Activated CD4-positive, alpha-beta T cell treated with anti-CD3 and anti-CD28 coated beads for 1 hour (primary cell): Measurements from ENCODE around the gene RARRES2.
A peak's percentile ranks its signal among the peaks of the same experiment; 100 is the strongest.
"Not testable (repeated sequence)": the region's sequence is repeated elsewhere in the genome, so short reads cannot be mapped to it uniquely, and the experiment has no call there.

Source experiments
- DNase-seq: peaks from one replicate; pipeline ENCODE4 v3.0.0-alpha.2; 2020

The RARRES2 gene

DNA sequence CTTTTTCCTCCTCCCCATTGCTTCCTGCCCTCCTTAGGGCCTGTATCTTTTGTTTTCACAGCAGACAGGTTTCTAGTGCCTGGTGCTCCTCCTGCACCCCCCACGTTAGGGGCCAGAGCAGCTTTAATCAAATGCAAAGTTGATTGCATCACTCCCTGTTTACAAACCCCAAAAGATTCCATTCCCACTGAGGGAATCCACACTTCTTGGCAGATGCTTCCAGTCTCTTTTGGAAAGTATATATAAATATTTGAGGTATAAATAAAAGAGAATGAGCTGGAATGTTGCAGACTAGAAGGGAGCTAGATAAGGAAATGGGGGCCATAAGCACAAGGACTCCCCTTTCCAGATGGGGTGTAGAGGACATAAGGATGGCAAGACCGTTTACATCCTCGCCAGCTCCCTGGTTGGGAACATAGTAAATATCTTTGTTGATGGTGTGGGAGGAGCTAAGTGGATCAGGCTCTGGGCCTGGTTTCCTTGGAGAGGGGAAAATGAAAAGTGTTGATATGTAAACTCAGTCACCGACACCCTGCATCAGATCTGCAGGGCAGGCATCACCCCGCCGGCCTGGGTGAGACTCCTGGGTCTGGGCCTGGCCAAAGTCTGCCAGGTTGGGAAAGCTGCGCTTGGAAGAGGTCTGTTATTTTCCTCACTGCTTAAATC, 6.2 kb downstream of the RARRES2 start:
- DNase-seq: no peak

DNA sequence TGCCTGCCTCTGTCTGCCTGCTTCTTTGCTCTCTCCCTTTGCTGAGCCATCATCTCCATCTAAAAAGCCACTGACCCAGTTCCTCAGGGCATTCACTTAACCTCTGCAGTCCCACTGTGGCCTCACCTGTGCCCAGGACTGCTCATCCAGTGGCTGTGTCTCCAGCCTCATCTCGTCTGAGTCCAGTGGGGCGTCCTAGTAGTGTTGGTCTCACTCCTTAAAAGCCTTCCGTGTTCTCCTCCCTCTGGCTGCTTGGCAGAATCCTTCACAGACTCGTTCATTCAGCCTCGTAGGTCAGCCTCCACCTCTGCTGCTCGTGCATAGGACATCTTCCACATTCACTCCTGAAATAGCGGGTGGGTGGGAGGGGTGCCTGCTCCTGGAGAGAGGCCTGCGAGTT, 7.3 kb downstream of the RARRES2 start:
- no peak for DNase-seq

DNA sequence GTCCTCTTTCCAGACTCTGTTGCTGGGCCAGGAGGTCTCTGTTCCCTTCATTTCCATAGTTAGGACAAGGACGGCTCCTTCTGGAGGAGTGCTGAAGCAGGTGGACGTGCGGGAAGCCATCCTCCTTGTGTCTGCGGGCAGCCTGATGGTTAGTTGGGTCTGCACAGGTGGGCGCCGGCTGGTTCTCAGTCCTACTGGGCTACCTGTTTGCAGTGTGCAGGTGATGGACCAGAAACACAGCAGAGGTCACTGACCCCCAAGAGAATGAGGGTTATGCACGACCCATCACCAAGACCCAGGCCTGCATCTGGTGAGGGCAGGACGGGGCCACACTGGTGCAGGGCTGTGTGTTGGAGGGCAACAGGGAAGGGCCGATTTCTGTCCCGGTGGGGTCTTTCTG, 7.8 kb downstream of the RARRES2 start:
- no peak for DNase-seq

DNA sequence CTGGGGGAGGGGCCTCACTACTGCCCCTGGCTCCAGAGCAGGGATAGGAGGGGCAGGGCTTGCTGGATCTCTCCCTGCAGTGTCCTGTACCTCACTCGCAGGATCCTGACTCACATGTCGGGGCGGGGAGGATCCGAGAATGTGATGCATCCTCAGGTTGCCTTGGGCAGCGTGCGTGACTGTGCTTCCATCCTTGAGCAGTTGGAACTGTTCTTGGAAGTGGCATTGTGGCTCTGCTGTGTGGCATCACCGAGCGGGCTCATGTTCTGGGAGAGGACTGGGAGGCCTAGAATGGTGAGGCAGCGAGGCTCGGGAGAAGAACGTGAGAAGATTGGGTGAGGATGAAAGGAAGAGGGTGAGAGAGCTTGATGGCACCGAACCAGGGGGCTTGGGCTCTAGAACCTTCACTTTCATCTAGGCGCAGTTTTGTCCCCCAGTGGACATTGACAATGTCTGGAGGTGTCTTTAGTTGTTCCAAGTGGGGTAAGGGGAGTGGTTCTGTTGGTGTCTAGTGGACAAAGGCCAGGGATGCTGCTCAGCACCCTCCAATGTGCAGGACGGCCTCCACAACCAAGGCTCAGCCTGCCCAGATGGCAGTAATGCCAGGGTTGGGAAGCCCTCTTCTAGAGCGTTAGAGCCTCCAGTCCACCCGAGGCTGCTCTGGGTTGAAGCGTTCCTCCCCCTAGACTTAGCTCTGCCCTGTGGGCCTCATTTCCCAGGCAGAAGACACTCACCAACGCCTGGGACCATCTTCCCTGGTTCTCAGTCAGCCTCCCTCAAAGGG, 8.4 kb downstream of the RARRES2 start:
- no peak for DNase-seq

DNA sequence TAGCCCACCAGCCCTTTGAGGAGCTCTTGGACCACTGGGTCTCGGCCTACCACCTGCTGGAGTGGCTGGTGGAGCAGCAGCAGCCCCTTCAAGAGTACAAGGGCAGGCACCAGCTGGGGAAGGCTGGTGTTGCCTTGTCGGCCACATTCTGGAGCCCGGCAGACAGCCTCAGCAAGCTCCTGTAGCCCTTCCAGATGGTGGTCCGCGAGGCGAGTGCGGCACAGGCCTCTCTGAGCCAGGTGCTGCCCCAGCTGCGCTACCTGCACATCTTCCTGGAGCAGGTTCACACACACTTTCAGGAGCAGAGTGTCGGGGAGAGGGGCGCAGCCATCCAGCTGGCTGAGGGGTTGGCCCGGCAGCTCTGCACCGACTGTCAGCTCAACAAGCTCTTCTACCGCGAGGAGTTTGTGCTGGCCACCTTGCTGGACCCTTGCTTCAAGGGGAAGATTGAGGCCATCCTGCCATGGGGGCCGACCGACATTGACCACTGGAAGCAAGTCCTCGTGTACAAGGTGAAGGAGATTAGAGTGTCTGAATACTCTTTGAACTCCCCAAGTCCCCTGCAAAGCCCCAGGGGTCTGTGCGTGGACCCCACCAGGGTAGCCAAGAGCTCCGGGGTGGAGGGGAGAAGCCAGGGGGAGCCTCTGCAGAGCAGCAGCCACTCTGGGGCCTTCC, 11.1 kb downstream of the RARRES2 start:
- no peak for DNase-seq

DNA sequence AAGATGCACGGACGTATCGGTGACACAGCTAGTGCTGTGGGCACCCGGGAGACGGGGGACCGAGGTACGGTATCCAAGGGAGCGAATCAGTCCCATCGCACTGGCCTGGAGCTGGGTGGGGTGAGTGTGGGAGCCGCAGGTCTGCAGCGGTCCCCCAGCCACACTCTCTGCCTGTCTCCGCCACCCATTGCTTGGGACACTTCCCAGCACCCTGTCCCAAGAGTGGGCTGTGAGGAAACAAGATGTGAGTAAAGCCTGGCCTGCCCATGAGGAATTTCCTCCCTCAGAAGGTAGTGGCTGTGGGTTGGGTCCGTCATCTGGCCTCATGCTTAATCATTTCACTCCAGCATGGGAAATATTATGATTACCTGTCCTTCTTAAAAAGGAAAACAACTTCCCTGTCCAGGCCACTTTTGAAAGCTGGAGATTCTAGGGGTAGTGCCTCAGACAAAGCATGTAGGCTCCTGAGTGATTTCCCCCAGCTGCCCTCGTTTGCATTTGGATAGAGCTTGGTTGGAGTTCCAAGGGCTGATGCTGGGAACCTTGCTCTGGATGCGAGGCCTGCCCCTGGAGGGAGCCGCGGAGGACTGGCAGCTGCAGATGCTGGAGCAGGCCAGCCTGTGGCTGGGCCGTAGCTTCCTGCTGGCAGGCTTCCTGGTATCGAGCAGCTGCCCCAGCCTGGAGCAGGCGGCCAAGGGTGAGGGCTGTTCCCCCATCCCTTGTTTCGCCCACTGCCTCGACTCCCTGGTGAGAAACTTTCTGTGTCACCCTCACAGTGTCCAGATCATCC, 11.9 kb downstream of the RARRES2 start:
- DNase-seq: no peak

DNA sequence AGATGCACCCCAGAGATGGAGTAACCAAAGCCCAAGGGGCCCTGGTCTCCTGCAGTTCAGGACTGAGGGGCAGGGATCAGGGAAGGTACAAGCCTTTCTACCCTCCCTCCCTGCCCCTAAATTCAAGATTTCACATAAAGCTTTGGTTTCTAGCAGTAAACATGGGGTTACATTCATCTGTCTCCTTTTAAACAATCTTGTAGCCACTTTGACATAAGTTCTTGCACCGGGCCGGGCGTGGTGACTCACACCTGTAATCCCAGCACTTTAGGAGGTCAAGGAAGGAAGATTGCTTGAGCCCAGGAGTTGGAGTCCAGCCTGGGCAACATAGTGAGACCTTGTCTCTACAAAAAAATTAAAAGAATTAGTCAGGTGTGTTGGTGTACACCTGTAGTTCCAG, 14.1 kb downstream of the RARRES2 start:
- DNase-seq: no peak

DNA sequence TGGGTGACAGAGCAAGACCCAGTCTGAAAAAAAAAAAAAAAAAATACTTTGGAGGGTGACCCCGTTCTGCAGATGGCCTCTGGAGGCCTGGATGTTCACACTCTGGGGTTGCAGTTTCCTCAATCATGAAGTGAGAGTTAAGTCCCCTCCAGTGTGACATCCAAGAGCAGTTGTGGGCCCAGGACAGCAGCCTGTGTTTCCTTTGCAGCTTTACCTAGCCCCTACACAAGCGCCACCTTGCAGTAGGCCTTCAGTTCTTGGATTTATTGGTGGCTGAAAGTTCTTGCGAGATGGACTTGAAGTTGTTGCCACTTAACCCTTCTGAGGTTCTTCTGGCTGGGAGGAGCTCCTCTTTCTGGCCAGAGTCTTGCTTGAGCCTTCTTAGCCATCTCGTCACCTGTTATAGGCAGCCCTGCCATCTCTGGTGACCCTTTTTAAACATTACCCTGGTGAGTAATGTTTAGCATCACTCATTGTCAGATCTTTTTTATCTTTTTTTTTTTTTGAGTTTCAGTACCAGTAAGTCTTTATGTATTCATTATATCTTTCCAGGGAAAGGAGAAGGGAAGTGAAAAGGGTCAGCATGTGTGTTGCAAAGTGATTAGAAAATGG, 14.7 kb downstream of the RARRES2 start:
- DNase-seq: no peak

DNA sequence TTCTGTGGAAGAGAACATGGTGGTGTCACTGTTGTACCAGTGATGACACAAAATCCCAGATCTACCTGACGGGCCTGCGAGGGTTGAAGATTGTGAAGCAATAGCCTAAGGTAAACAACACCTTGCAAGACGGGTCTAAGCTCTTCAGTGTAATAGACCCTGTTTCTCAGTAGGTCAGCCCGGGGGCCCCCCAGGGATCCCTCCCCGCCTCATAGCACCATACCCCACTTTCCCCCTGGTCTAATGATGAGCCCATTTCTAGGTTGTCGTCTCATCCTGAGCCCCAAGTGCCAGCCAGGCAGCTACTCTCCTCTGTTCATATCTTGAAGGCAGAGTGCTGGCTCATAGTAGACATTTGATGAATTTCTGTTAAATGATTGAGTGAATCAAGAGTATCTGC, 15.5 kb downstream of the RARRES2 start:
- DNase-seq: no peak

DNA sequence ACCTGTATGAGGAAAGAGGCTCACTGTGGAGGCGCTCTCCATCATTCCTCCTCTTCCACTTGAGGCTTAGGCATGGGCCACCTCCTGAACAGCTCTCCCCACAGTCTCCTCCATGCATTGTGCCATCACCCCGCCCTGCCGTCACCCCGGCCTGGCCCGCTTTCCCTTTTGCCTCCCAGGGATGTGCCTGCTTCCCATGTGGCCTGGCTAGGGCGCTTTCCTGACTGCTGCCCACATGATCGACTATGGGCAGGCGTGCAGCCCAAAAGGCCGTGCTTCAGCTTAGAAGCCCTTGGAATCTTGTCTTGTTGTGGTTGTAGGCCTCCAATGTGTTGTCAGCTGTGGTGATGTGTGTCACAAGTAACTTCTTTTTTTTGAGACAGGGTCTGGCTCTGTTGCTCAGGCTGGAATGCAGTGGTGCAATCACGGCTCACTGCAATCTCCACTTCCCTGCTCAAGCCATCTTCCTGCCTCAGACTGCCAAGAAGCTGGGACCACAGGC, 16.3 kb downstream of the RARRES2 start:
- DNase-seq: no peak

DNA sequence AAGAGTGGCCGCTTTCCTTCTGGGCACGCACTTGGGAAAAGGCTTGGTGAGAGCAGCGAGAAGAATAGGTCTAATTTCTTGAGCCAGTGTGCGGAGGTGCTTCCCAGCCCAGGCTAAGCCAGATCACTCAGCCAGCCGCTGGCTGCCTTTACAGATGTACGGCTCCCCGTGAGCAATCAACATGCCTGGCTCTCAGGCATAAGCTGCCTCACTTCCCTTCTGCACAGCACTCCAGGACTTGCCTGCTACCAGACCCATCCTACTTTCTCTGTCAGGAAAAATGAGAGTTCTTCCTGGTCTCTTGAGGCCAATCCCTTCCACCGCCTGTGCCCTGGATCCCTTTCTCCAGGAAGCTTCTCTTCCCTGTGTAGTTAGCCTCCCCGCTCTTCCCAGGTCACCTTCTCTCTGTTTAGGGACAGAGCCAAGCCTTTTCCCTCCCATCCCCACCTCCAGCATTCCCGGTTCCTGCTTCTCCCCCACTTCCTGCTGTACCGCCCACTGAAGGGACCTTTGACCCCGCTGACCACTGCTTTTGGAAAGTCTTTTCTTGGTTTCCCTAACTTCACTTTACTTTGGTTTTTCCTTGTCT, 17.0 kb downstream of the RARRES2 start:
- DNase-seq: no peak

DNA sequence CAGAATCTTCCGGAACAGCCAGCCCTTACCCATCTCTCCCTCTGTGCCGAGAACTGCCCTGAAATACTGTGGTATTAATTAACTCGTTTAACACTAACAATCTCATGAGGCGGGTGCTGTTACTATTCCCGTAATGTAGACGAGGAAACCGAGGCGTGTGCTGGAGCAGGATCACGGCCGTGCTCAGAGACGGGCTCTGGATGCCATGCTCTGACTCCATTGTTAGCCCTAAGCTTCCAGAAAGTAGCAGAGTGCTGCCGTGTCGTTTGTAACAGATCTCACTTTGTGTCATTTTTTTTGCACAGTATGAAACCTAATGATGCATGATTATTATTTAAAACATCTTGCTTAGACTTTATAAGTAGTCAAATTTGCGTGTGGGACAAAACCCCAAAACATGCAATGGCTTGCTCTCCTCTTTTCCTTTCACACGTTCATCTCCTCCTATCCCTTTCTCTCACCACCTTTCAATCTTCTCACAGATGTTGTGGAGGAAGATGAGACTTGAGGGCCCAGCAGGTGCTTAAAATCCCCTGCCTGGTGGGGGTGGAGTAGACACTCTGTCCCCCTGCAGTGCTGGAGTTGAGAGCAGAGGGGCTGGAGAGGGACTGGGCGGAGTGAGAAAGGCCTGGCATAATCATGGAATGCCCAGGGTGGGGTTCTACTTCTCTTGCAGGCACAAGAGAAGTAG, 17.6 kb downstream of the RARRES2 start:
- DNase-seq: no peak

DNA sequence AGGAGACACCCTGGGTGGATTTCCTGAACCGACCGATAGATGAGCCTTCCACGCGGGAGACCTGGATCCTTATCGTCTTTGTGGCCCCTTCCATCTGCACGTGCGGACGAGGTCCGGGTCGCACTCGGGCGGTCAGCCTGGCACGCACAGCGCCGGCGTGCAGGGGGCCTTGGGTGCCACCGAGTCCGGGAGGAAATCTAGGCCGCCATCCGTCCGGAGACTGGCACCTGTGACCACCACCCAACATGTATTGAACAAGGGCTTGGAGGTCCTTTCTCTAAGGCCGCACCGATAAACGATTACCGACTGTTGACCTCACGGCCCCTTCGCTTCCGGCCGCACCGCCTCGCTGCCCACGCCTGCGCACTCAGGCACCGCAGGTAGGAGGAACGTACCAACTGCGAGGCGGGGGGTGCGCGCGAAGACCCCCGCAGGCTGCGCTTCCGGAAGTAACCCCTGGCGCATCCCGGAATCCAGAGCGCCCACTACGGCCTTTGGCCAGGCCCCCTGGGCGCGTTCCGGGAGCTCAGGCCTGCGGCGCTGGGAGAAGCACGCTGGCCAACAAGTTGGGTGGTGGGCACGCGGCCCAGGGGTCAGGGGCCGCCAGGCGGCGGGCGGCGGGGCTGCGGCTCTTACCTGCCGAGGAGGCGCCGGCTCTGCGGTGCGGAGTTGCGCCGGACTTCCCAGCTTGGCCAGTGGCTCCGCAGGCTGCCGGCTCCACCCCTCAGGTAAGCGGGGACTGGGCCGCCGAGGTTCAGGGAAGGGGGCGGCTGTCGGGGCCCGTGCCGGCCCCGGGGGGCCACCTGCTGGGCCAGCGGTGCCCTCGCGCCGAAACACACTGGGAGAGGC, 18.4 kb downstream of the RARRES2 start, which contains the start of the genes ACTR3C and LRRC61:
Gene ACTR3C (minus strand): TSS at position 713 of the 849 bp plus-strand sequence. CDS start 28,249 bp downstream, outside the sequence.
Gene LRRC61 (plus strand): TSS at position 523 of the 849 bp plus-strand sequence. CDS start 13,507 bp downstream, outside the sequence.
- DNase-seq: peak; percentile 45

DNA sequence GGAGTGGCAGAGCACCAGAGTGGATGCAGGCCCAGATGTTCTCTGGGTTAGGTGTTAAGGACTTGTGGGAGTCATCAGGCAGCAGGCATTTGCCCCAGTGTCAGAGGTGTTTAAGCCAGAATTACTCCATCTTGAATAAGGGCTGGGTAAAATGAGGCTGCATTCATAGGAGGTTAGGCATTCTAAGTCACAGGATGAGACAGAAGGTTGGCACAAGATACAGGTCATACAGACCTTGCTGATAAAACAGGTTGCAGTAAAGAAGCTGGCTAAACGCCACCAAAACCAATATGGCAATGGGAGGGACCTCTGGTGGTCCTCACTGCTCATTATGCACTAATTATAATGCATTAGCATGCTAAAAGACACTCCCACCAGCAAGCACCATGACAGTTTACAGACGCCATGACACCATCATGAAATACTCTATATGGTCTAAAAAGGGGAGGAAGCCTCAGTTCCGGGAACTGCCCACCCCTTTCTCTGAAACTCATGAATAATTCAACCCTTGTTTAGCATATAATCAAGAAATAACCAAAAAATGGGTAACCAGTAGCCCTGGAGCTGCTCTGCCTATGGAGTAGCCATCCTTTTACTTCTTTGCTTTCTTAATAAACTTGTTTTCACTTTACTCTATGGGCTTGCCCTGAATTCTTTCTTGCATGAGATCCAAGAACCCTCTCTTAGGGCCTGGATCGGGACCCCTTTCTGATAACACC, 19.2 kb downstream of the RARRES2 start:
- DNase-seq: no peak

DNA sequence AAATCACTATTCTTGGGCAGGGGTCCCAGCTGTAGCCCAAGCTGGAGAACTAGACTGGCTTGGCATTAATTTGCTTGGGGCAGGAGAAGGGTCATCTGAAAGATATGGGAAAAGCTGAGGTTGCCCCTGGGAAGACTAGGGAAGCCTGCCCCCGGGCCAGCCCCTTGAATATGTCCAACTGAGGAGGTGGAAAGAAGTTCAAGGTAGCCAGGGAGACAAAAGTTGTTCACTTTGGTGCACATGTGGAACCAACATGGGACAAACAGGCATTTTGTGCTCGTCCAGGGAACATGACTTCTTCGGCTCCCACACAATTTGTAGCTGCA, 19.7 kb downstream of the RARRES2 start:
- DNase-seq: no peak

DNA sequence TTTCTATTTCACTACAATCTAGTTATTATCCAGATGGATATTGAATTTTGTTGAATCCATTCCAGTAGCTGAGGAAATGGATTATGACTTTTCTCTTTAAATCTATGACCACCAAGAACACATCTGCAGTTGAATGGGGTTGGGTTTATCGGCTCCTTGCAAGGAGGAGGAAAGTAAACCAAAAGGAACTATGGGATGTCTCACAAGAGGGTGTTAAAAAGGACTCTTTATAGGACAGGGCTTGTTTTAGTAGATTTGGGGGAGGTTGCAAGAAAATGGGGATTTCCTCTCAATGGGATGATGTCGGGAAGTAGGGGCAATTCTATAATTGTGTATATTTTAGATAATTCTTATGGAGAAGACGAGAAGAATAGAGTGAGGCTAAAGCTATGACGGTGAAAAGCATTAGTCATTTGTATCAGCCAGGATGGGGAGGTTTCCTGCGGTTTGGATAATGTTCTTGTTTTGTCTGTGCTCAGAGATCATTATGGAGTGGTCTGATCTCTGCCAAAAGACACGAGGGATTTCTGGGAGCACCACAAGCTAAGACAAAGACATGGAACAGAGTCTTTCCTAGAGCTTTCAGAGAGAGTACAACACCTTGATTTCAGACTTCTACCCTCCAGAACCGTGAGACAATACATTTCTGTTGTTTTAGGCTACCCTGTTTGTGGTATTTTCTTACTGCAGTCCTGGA, 23.5 kb downstream of the RARRES2 start:
- DNase-seq: no peak

DNA sequence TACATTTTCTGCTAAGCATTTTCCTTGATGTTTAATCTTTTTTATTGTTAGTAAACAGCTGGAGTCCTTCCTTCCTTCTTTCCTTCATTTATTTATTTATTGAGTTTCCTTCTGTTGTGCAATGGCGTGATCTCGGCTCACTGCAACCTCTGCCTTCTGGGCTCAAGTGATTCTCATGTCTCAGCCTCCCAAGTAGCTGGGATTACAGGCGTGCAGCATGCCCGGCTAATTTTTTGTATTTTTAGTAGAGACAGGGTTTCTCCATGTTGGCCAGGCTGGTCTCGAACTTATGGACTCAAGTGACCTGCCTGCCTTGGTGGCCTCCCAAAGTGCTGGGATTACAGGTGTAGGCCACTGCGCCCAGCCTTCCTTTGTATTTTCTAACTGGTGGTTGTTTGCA, 24.4 kb downstream of the RARRES2 start:
- not testable (repeated sequence) for DNase-seq

DNA sequence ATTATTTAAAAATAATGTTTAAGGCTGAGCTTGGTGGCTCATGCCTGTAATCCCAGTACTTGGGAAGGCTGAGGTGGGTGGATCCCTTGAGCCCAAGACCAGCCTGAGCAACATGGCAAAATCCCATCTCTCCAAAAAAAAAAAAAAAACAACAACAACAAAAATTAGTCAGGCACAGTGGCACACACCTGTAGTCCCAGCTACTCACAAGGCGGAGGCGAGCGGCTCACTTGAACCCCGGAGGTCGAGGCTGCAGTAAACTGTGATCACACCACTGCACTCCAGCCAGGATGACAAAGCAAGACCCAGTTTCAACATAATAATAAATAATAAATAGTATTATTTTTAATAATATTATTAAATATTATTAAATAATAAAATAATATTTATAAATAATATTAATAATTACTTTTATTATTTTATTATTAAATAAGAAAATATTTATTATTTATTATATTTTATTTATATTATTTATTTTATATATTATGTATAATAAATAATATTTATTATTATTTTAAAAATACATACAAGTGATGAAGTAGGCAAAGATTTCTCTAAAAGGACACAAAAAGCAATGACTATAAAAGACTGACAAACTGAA, 26.7 kb downstream of the RARRES2 start:
- DNase-seq: no peak

DNA sequence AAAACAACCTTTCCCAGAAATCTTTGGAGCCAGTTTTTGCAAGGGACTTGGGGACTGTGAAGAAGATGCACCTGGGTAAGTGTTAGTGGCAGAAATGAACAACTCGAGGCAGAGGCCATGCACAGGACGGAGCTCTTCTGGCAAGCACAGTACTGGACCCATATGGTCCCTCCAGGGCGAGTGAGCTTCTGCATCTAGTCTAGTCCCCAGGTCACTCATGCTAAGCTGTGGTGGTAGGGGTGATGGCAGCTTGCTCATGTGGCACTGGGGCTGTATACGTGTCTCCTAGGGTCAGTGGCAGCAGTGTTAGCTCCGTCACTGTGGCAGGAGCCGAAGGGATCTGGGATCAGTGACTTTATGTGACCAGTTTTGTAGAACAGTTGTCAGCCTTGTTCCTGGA, 27.6 kb downstream of the RARRES2 start:
- no peak for DNase-seq
